Osteoblast (primary cell): Measurements from ENCODE around the gene AFF2. TPM values are rescaled to one million over a fixed set of nuclear protein-coding genes. Genes with fewer than 3 reads are reported as not detected.

Experiments
- DNase-seq: peaks from one replicate; pipeline ENCODE4 v3.0.0; 2011; ENCODE audit warnings: low spot score, mixed read lengths; ENCODE audit not compliant: insufficient read length; ENCODE audit errors: missing footprints
- H2AFZ ChIP-seq: 2 replicates; pipeline ENCODE4 v1.6.0; 2011; ENCODE audit warnings: mild to moderate bottlenecking, low read length
- H3K27ac ChIP-seq: 2 replicates; pipeline ENCODE4 v1.5.1; 2011; ENCODE audit warnings: mild to moderate bottlenecking, low read depth, low read length, moderate library complexity
- H3K27me3 ChIP-seq: 2 replicates; pipeline ENCODE4 v1.6.0; 2012; ENCODE audit warnings: mild to moderate bottlenecking, control low read depth, inconsistent platforms, low read length, moderate library complexity; ENCODE audit not compliant: insufficient read depth
- H3K36me3 ChIP-seq: 2 replicates; pipeline ENCODE4 v1.5.1; 2011; ENCODE audit warnings: mild to moderate bottlenecking, low read length, control low read depth, moderate library complexity; ENCODE audit not compliant: insufficient read depth
- H3K4me1 ChIP-seq: 2 replicates; pipeline ENCODE4 v1.5.1; 2011; ENCODE audit warnings: mild to moderate bottlenecking, low read length, control low read depth, moderate library complexity; ENCODE audit not compliant: insufficient read depth
- H3K4me2 ChIP-seq: 2 replicates; pipeline ENCODE4 v1.6.0; 2011; ENCODE audit warnings: mild to moderate bottlenecking, low read length; ENCODE audit not compliant: insufficient read depth
- H3K4me3 ChIP-seq: fragments of 200-600 bp; sonication (generic); 3 replicates; pipeline ENCODE4 v1.5.1; 2012; ENCODE audit warnings: mild to moderate bottlenecking, low read length, inconsistent platforms; ENCODE audit not compliant: insufficient read depth
- H3K79me2 ChIP-seq: 2 replicates; pipeline ENCODE4 v1.6.0; 2012; ENCODE audit warnings: mild to moderate bottlenecking, low read length, control low read depth, inconsistent platforms; ENCODE audit not compliant: insufficient read depth
- H3K9me3 ChIP-seq: 2 replicates; pipeline ENCODE4 v1.5.1; 2011; ENCODE audit warnings: low read depth, low read length, control low read depth
- H4K20me1 ChIP-seq: 2 replicates; pipeline ENCODE4 v1.6.0; 2012; ENCODE audit warnings: mild to moderate bottlenecking, low read length, control low read depth; ENCODE audit not compliant: insufficient read depth
- total RNA-seq: library from RNA; depleted of rRNA; stranded (reverse); fragments of >200 nt; gene quantifications from 2 replicates; pipeline ENCODE4 v1.2.3, GENCODE V29; 2012
- TF ChIP-seq, protein P1 (sequence below): IDR thresholded peaks from 2 replicates; pipeline ENCODE4 v1.5.1; 2011; ENCODE audit warnings: mild to moderate bottlenecking, low read depth, low read length, moderate library complexity; ENCODE audit errors: extremely low read depth

Gene AFF2
- total RNA-seq, 1 donor, result 10.9 TPM

DNA sequence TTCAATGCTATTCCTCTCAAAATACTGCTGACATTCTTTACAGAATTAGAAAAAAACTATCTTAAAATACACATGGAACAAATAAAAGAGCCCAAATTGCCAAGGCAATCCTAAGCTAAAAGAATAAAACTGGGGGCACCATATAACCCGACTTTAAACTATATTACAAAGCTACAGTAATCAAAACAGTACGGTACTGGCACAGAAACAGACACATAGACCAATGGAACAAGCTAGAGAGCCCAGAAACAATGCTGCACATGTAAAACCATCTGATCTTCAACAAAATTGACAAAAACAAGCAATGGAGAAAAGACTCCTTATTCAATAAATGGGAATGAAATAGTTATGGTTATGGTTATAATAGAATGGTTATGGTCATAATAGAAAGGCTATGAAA lies 522.1 kb downstream of the AFF2 start:
- TF ChIP-seq, protein P1, sequence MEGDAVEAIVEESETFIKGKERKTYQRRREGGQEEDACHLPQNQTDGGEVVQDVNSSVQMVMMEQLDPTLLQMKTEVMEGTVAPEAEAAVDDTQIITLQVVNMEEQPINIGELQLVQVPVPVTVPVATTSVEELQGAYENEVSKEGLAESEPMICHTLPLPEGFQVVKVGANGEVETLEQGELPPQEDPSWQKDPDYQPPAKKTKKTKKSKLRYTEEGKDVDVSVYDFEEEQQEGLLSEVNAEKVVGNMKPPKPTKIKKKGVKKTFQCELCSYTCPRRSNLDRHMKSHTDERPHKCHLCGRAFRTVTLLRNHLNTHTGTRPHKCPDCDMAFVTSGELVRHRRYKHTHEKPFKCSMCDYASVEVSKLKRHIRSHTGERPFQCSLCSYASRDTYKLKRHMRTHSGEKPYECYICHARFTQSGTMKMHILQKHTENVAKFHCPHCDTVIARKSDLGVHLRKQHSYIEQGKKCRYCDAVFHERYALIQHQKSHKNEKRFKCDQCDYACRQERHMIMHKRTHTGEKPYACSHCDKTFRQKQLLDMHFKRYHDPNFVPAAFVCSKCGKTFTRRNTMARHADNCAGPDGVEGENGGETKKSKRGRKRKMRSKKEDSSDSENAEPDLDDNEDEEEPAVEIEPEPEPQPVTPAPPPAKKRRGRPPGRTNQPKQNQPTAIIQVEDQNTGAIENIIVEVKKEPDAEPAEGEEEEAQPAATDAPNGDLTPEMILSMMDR, result no peak
- Histone ChIP-seq H3K4me1 (no peaks in the 10 kb centered on the region), H3K36me3 (no peaks in the 10 kb centered on the region), H3K27ac (no peak overlapping the region), H3K79me2 (no peaks in the 10 kb centered on the region), H3K4me2 (no peak overlapping the region), H3K27me3 (no peaks in the 10 kb centered on the region), H4K20me1 (no peaks in the 10 kb centered on the region), H3K4me3 (no peak overlapping the region), H3K9me3 (no peaks in the 10 kb centered on the region), H2AFZ (no peak overlapping the region)
- no peak for DNase-seq

DNA sequence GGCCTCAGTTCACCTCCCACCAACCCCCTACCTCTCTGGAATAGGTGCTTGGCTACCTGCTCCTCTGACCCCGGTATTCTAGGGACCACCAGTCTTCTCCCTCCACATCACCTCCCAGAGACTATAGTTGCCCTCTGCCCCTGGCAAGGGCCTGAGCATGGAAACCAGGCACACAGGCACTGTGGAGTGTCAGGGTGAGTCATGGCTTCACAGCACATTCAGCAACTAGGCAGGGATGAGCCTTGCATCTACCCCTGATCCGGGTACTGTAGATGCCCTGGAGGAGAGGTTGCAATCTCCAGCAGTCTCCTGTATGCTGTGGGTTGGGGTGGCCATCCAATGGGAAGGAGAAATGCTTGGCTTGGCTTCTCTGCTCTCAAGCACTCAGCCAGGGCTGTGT lies 532.0 kb downstream of the AFF2 start:
- Histone ChIP-seq H3K4me2 (no peak overlapping the region), H3K9me3 (no peaks in the 10 kb centered on the region), H3K36me3 (no peaks in the 10 kb centered on the region), H3K27me3 (no peaks in the 10 kb centered on the region), H3K4me3 (no peak overlapping the region), H2AFZ (no peak overlapping the region), H3K4me1 (no peaks in the 10 kb centered on the region), H3K79me2 (no peaks in the 10 kb centered on the region), H4K20me1 (no peaks in the 10 kb centered on the region), H3K27ac (no peak overlapping the region)
- TF ChIP-seq, protein P1, result no peak
- no peak for DNase-seq

DNA sequence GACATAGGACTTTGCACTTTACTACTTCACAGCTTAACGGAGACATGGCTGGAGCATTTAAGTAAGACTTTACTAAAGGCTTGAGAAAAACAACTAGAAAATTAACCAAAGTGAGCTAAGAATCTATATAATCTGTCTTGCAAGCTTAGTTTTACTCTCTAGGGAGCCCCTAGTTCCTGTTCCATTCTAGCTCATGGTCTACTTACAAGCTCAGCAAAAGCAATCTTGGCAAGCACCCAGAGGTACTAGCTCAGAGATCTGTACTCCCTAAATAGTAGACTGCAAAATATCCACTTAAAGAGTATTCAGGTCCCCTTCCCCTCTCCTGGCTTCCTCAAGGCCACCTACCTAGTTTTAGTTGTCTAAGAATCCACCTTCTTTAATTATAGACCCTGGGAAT lies 535.7 kb downstream of the AFF2 start:
- Histone ChIP-seq H3K79me2 (no peaks in the 10 kb centered on the region), H3K9me3 (no peaks in the 10 kb centered on the region), H4K20me1 (no peaks in the 10 kb centered on the region), H3K4me1 (no peaks in the 10 kb centered on the region), H3K27ac (no peak overlapping the region), H3K4me3 (no peak overlapping the region), H3K4me2 (no peak overlapping the region), H2AFZ (no peak overlapping the region), H3K27me3 (no peaks in the 10 kb centered on the region), H3K36me3 (no peaks in the 10 kb centered on the region)
- TF ChIP-seq, protein P1, result no peak
- no peak for DNase-seq

DNA sequence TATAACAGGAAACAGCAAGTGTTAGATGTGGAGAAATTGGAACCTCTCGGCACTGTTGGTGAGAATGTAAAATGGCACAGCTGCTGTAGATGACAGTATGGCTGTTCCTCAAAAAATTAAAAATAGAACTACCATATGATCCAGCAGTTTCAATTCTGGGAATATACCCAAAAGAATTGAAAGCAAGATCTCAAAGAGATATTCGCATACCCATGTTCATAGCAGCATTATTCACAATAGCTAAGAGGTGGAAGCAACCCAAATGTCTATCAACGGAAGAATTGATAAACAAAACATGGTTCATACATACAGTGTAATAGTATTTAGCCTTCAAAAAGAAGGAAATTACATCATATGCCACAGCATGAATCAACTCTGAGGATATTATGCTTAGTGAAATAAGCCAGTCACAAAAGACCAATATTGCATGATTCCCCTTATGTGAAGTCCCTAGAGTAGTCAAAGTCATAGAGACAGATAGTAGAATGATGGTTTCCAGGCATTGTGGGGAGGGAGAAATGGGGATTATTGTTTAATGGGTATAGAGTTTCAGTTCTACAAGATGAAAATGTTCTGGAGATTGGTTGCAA lies 537.0 kb downstream of the AFF2 start:
- no peak overlapping the region for H2AFZ ChIP-seq
- DNase-seq, result no peak

More for the DNA sequence above, 537.0 kb downstream of the AFF2 start:
- TF ChIP-seq, protein P1, result no peak
- Histone ChIP-seq H3K79me2 (no peaks in the 10 kb centered on the region), H3K4me2 (no peak overlapping the region), H4K20me1 (no peaks in the 10 kb centered on the region), H3K27ac (no peak overlapping the region), H3K27me3 (no peaks in the 10 kb centered on the region), H3K4me3 (no peak overlapping the region), H3K9me3 (no peaks in the 10 kb centered on the region), H3K36me3 (no peaks in the 10 kb centered on the region), H3K4me1 (no peaks in the 10 kb centered on the region)
